GM18505 (cell line): ENCODE results near the gene MDP1.
A peak's percentile ranks its signal among the peaks of the same experiment; 100 is the strongest.

ENCODE experiments used
- ATAC-seq: cut with Tn5 transposase; IDR thresholded peaks from one replicate; pipeline ENCODE4 v1.9.1; 2021; ENCODE audit not compliant: unreplicated experiment
- POLR2A ChIP-seq: IDR thresholded peaks from 4 replicates; pipeline ENCODE4 v1.6.1; 2011; ENCODE audit warnings: borderline replicate concordance; ENCODE audit not compliant: insufficient read depth, insufficient read length; ENCODE audit errors: extremely low read depth

MDP1 gene

GRCh38 chr14:24182110-24182882 is 33.6 kb downstream of the MDP1 start:
- ATAC-seq = no peak
- TF ChIP-seq POLR2A = no peak

- peak; percentile 44 for TF ChIP-seq POLR2A
- ATAC-seq = no peak
Measured at GRCh38 chr14:24181371-24182077, 34.3 kb downstream of the MDP1 start.

DNA sequence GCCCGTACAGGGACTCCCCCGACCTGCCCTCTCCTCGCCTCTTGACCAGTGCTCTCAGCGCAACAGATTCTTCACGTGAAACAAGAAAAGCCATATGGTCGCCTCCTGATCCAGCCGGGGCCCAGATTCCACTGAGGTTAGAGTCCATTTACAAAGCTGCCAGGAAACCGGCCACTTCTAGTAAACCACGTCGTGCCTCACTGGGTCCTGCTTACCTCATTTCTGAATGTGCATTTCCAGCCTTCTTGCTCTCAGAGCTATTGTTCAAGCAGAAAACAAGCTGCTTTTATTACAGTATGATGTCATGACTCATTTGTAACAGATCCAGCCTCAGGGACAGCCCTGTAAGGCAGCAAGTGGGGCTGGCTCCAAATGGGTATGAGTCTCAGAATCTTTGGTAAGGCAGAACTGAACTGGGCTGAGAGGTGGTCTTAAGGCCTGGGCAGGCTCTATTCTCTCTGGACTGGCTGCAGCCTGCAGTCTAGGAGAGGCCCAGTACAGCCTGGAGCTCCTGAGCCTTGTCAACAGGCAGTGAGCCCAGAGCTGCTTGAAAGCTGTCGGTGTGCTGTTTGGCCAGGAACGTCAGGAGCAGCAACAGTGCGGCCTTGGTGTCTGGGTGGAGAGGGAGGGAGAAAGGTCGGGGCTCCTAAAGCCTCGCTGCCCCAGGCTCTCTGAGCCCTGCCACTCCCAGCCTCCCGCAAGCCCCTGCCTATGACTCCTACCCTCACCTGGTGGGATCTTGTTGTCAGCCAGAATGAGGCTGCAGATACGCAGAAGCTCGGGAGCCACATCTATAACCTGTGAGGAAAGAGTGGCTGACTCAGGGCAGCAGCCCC is 35.7 kb downstream of the MDP1 start:
- ATAC-seq = no peak
- no peak for TF ChIP-seq POLR2A

GRCh38 chr14:24179294-24179960 is 36.4 kb downstream of the MDP1 start:
- no peak for ATAC-seq

DNA sequence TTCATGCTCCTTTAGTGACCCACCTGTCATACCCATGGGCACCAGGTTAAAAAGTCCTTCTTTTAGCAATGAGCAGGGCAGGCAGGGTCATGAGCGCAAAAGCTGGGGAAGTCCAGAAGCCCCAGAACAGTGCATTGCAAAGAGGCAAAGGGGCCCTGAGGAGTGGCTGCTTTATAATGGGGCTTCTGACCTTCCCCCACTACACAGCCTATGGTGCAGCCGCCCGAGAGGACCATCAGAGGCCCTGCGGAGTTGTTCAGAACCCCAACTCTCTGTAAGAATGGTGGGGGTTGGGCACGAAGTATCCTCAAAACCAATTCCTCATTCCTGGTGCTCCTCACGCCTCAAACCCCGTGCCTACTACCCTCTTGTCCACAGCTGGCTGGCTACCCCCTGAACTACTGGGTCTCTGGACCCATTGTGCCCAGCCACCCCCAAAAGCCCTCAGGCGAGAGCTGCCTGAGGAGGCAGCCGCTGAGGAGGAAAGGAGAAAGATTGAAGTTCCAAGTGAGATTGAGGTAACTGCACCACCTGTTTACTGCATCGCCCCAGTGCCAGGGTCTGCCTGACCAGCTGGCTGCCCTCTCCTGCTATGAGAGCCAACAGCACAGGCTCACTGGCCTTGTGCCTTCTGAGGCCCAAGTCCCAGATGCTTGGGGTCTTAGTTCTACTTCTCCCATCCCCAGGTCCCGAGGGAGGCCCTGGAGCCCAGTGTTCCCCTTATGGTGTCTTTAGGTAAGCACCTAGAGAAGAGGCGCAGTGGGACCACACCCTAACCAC is 37.3 kb downstream of the MDP1 start:
- TF ChIP-seq POLR2A = no peak
- no peak for ATAC-seq

More at GRCh38 chr14:24179294-24179960, 36.4 kb downstream of the MDP1 start:
- TF ChIP-seq POLR2A = no peak

DNA sequence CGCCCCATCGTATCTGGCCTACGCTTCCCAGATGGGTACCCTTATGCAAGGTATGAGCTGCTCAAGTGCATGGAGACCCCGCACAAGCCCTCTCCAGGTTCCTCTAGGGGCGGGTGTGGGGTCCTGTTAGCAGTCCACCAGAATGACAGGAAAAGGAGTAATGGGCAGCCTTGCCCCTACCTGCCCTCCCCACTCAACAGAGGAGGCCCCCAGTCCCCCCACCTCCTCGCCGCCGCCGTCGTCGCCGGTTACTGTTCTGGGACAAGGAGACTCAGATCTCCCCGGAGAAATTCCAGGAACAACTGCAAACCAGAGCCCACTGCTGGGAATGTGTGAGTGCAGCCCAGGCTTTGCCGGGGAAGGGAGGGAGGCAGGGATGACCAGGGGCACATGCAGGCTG is 38.0 kb downstream of the MDP1 start:
- TF ChIP-seq POLR2A = no peak
- ATAC-seq = no peak

GRCh38 chr14:24177041-24177825 is 38.6 kb downstream of the MDP1 start:
- no peak for TF ChIP-seq POLR2A
- no peak for ATAC-seq

- no peak for ATAC-seq
- no peak for TF ChIP-seq POLR2A
Measured at GRCh38 chr14:24176599-24176998, 39.3 kb downstream of the MDP1 start.

DNA sequence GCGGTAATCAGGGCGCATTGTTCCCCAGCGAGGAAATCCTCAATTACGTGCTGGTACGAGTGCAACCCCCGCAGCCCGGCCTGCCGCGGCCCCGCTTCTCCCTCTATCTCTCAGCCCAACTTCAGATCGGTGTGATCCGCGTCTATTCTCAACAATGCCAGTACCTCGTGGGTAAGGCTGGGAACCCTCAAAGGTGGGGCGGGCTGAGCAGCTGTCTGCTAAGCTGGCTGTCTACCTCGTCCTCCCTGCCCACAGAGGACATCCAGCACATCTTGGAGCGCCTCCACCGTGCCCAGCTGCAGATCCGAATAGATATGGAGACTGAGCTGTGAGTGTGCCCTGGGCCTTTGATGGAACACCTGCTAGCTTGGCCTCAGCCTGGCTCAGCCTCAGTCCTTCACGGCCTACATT is 43.0 kb downstream of the MDP1 start:
- no peak for TF ChIP-seq POLR2A
- no peak for ATAC-seq

GRCh38 chr14:24172261-24172860 is 43.5 kb downstream of the MDP1 start:
- ATAC-seq = no peak
- TF ChIP-seq POLR2A = no peak
